Left kidney (tissue), 2 donors: ENCODE measurements around the gene PPM1G. TPM values are rescaled to one million over a fixed set of nuclear protein-coding genes. Genes with fewer than 3 reads are reported as not detected.

Experiments
- DNase-seq: peaks from one replicate; pipeline ENCODE4 v3.0.0-alpha.2; 2013
- polyA plus RNA-seq: library from polyadenylated mRNA; unstranded; fragments of 120-200 nt; gene quantifications from one replicate; pipeline ENCODE4 v1.2.1, GENCODE V29; 2013; ENCODE audit not compliant: insufficient read length

Gene PPM1G
- polyA plus RNA-seq, 1 donor = 96.0 TPM

DNA sequence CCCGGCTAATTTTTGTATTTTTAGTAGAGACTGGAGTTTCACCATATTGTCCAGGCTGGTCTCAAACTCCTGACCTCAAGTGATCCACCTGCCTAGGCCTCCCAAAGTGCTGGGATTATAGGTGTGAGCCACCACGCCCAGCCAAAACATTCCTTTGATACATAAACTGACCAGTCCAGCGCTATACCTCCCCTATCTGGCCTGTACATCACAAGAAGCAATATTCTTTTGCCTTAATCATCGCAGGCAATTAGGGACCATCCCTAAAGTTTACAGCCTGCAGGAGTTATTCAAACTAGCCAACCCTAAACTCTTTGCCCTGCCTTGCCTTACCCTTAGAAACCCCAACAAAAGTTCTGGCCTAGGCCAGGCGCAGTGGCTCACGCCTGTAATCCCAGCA lies 6.8 kb upstream of the PPM1G start:
- no peak for DNase-seq

DNA sequence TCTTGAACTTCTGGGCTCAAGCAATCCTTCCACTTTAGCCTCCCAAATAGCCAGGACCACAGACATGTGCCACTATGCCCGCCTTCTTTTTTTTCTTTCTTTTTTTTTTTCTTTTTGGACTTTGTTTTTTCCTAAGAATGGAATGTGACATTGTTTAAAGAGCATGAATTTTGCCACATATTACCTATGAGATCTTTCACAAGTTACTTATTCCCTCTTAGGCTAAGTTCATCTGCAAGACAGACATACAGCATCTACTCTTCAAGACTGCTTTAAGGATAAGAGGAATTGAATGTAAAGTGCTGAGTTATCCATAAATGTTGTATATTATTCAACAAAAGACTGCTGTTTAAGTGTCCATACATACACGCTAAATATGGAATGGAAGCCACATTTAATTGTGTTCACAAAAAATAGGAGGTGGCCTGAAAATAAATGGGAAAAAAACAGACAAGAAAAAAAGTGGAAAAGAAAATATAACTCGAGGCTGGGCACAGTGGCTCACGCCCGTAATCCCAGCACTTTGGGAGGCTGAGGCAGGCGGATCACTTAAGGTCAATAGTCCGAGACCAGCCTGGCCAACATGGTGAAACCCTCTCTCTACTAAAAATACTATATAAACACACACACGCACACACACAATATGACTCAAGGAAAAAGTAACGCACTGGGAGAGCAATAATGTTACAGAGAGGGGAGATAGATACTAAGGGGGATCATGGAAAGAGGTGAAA lies 3.2 kb upstream of the PPM1G start:
- no peak for DNase-seq

DNA sequence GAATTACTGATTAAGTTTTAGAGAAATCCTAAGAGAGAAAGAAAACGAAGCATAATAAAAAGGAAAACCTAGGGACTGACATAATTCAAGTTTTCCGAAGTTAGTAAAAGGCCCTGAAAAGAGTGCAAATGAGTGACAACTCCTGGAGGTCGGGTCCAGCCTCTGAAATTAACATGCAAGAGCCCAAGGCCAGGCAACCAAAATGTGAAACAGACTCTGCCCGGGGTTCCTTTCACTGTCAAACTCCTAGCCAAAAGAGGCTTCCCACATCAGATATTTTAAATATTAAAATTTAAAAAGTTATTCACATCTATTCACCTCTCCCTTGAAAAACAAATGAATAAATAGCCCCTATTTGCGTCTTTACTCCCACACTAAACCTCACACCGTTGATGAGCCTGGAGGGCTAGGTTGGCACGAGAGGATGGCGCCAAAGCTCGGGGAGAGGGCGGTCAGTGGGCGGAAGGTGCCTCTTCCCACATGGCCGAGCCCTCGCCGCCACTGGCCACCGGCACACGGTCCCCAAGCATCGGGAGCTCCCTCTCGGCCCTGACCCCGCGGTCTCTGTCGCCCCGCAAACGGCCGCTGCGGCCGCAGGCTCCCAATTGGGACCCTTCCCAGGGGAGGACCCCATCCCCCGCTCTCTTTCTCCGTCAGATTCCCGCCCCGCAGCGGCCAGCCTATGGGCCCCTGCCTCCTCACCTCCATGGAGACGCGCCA lies 630 bp downstream of the PPM1G start:
- DNase-seq = peak; percentile 8

DNA sequence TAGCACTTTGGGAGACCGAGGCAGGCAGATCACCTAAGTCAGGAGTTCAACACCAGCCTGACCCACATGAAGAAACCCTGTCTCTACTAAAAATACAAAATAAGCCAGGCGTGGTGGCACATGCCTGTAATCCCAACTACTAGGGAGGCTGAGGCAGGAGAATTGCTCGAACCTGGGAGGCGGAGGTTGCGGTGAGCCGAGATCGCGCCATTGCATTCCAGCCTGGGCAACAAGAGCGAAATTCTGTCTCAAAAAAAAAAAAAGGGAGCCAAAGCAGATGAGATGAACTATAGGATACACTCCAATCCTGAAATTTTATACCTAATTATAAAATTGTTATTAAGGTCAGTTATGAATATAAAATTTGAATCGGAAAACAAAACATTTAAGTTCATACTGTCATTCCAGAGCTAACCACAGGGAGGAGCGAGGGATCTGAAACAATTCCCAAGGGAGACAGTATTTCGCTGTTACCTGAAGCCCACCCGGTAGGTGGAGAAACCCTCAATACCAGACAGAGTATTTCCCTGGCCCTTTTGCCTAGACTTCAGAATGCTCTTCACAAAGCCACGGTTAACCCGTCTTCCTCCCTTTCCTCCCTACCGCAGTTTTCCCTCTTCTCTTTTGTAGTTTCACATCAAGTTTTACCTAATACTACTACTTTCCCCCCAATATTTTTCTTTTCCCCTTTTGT lies 1.4 kb downstream of the PPM1G start:
- DNase-seq = peak; percentile 55

DNA sequence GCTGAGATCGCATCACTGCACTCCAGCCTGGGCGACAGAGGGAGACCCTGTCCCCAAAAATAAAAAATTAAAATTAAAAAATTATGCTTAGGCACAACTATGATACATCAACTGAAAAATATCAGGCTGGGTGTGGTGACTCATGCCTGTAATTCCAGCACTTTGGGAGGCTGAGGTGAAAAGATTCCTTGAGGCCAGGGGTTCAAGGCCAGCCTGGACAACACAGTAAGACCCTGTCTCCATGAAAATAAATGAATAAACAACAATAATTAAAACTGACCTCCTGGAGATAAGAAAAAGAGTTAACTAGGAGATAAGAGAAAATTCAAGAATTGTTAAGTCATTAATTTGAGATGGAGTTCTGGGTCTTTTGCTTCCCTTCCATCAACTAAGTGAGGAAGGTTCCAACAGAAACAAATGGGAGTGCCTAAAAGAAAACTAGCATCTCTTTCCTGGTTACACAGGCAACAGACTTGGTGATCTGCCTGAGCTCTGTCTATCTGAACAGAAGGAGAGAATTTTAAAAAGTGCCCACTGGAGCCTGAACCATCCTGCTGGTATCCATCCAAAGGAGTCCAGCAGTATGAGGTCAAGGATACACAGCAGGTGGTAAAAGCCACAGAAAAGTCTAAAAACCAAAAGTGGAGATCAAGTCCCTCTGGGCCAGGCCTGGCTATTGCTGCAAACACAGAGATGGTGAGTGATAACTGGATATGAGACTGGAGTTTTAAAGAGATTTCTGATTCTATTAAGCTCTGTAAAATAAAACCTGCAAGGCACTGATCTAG lies 8.8 kb downstream of the PPM1G start:
- DNase-seq = no peak

DNA sequence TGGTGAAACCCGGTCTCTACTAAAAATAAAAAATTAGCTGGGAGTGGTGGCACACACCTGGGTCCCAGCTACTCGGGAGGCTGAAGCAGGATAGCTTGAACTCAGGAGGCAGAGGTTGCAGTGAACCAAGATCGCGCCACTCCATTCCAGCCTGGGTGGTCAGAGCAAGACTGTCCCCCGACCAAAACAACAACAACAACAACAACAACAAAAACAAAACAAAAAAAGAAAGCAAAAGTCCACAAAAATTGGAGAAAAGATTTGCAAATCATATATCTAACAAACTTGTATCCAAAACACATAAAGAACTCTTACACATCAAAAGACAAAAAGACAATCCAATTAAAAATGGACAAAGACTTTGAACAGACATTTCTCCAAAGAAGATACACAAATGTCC lies 10.4 kb downstream of the PPM1G start:
- no peak for DNase-seq

DNA sequence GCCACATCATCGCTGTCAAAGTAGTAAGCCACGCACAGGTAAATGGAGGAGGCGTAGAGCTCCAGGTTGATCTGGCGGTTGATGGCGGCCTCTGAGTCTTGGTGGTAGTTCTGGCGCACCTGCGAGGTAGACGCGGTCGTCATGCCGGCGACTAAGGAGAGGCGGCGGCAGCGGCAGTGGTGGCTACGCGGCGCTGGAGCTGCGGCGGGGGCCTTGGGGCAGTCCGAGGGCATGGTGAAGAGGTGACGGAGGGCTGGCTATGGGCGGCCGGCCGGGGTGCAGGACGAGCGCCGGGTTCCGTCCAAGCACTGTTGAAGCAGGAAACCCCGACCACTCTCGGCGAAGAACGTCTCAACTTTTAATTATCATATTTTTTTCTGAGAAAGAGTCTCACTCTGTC lies 16.2 kb downstream of the PPM1G start:
- DNase-seq = no peak

DNA sequence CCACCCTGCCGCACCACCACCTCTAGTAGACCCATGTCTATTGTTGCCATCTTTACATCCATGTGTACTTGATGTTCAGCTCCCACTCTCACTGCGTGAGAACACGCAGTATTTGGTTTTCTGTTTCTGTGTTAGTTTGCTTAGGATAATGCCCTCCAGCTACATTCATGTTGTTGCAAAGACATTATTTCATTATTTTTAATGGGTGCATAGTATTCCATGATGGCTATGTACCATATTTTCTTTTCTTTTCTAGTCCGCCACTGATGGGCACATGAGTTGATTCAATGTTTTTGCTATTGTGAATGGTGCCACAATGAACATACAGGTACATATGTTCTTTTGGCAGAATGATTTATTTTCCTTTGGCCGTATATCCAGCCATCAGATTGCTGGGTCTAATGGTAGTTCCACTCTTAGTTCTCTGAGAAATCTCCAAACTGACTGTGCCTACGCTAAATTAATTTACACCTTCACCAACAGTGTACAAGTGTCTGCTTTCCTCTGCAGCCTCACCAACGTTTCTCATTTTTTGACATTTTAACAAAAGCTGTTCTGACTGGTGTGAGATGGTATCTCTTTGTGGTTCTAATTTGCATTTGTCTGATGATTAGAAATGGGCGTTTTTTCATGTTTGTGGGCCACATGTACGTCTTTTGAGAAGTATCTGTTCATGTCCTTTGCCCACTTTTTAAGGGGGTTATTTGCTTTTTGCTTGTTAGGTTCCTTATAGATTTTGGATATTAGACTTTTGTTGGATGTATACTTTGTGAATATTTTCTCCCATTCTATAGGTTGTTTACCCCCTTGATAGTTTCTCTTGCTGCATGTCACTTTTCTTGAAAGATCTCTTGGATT lies 18.3 kb downstream of the PPM1G start:
- no peak for DNase-seq

DNA sequence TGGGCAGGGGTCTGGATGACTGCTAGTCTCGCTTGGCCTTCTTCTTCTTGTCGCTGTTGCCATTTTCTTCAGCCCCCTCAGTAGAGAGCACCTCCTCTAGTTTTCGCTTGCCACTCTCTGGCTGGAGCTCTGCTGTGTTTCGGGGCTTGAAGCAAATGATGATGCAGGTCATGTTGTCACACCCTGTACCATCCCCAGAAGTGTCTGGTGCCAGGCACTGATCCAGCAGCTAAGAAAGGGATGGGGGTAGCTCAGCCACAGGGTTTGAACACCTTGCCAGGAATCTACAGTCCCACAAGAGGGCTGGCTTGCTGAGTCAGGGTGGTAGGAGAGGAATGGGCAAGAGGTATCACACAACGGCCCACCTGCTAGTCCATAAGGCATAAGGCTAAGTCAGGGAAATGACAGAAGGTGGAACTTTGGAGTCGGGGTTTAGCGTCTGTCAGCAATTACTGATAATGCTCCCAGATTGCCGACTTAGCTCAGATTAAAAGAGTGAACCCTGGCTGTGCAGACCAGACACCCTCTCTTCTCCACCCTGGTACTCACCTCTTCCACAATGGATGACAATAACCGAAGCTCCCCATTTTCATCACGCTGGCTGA lies 27.7 kb downstream of the PPM1G start:
- no peak for DNase-seq

DNA sequence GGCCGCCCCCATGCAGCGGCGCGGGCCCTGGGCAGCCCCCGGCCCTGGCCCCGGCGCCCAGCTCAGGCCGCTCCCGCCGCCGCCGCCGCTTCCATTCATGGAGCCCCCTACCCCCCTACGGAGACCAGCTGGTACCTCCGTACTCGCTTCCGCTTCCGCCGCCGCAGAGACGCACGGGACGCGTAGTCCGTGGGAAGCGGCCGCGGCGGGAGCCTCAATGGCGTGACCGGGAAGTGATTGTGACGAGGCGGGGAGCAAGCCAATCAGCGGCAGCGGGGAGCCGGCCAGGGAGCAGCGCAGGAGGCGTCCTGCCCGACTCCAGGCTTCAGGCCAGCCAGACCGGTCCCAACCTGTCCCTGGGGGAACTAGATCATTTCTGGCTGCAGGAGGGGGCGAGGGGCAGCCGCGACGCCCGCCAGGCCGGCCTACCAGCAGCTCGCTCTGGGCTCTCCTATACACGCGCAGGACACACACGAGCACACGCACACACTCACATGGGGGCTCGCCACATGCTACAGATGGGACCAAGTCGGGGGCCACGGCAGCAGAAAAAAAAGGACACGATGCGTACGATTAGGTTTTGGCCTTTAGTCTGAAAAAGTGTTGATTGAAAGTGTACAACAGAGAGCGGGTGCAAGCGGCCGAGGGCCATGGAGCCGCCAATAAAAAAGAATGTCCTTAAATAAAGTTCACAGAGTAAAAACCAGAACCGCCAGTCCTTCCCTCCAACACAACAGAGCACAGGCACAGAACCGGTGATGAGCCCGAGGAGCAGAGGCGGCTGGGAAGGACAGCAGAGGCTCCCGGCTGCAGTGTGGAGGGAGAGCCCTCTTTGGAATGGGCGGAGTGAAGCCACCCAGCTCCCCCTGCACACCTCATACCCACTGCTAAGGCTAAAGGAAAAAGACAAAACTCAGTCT lies 28.5 kb downstream of the PPM1G start, which contains the start of gene ZNF513:
ZNF513 (minus strand) TSS at position 109 of the 920 bp plus-strand sequence. CDS start 208 bp downstream, outside the sequence.
- peak; percentile 94 for DNase-seq

DNA sequence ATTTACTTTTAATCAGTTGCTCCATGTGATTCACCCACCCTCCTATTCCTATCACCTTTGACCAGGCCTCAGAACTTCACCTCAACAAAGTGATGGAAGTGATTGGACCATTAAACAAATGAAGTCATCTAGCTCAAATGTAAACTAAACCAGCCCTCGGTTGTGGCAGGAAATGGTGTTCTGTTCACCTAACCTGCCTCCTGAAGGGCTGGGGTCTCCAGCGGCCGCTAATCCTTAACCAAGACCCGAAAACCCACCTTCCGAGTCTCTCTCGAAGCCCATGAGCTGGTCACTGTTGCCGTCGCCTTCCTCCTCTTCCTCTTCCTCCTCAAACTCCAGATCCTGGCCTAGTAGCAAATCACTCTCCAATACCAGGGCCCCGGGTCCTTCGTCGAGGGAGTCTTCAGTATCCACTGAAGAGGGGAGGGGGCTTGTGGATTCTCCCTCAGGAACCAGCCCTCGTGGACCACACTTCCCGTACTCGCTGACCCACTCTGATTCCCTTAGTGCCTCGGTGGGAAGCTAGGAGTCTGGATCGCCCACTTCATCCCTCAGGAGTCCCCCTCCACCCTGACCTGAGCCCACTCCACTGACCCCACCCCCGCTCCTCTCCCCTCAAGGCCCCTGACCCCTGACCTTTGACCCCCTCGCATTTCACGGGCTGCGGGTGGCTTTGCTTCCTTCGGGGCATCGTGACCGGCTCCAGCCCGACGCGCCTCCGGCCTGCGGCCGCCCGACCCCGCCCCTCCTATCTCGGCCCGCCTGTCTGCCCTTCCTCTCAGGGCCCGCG lies 29.4 kb downstream of the PPM1G start:
- peak; percentile 36 for DNase-seq

DNA sequence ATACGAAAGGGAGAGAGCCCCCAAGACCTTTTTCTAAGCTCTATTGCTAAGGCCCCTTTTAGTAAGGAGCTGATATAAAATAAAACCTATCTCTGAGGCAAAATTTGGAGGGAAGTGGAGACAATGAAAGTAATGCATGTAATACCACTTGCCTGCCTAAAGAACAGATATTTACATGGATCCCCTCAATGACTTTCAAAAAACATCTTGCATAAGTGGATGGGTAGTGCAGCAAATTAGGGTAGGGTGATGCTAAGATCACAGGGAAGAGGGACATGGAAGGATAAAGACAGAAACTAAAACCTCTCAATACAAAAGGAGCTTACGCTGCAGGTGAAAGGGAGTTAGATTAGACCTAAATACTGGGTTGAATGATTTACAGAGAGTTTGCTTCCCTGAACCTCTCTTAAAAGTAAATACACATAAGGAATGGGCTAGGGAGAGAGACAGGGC lies 30.0 kb downstream of the PPM1G start:
- no peak for DNase-seq

DNA sequence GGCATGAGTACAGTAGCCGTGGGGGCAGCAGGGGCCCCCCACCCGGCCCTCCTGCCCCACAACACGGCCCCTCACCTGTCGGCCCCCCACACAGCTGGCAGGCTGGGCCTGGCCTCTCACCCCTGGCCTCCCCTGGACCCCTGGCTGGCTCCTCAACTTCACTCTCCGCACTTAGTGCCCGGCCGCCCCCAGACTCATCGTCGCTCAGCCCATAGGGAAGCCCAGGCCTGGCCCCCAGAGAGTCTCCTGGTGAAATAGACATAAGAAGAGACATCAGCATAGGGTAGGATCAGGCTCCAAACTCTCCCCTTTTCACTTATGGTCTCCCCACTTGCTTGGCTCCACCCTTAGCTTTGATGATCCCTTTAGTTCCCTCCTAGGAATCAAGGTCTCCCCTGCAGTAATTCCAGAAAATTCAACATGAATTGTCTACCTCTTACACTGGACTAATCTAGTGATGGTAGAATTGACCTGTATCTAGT lies 30.5 kb downstream of the PPM1G start:
- DNase-seq = no peak

DNA sequence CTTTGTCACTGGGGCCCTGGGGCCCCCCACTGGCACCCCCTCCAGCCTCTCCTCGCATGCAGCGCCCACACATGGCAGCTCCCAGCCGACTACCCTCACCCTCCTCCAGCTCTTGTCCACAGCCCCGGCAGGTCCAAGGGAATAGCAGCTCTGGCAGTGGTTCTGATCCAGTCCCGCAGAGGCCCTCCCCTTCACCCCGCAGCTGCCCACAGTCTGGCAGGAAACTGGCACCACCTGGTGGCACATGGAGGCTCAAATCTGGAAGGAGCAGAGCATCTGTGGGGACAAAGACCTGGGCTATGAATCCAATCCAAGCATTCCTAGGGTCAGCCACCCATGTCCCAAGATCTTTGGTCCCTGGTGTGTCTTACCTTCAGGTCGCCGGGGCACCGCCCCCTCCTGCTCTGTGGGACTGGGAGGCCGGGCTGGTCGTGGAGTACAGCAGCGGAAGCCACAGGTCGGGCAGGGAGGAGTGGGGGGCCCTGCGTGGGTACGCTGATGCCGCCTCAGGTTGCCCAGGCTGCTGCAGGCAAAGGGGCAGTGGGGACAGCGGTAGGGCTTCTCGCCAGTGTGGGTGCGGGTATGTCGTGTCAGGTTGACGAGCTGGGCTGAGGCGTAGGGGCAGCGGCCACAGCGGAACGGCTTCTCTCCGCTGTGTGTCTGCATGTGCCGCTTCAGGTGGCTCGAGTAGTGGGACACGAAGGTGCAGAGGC lies 31.1 kb downstream of the PPM1G start:
- no peak for DNase-seq

DNA sequence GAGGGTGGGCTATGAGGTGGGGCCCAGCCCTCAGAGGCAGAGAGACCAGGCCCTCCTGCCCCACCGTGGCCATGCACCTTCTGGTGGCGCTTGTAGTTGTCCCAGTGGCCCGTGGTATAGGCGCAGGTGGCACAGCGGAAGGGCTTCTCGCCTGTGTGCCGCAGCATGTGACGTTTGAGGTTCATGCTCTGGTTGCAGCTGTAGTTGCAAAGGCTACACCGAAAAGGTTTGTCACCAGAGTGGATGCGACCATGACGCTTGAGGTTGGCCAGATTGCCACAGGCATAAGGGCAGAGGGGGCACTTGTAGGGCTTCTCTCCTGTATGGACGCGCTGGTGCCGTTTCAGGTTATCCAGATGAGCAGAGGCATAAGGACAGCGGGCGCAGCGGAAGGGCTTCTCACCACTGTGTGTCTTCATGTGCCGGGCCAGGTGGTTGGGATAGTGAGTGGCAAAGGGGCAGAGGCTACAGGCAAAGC lies 31.7 kb downstream of the PPM1G start:
- no peak for DNase-seq

DNA sequence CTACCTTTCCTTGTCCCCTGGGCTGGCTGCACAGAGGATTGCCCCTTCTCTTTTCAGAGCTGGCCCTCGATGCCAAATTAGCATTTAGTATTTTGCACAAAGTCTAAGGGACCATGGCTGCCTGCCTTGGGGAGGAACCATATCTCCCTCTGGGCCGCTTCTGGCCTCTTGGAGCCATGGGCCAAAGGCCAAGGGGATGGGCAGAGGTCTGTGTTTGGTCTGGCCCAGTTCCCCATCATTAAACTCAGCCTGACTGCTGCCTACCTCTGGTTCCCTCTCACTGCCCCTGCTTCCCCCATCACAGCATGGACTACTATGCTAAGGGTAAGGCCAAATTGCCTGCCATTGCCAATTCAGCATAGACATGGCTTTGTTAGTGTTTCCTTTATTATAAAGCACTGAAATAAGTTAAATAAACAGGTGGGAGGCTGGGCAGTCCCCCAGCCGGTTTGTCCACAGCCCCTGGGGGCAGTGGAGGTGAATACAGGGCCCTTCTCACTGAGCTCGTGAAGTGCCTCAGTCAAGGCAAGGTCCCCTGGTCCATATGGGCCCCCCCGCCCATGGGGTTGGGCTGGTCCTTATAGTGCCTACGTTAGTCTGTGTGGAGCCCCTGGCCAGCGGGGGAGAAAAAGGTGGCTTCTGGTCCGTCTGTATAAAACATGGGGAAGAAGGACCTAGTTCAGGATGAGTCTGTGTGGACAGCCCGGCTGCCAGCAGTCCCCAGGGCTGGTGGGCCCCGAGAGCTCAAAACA lies 32.3 kb downstream of the PPM1G start:
- DNase-seq = no peak
